ENCODE data around the gene MALRD1. TPM values are rescaled to one million over a fixed set of nuclear protein-coding genes. Genes with fewer than 3 reads are reported as not detected.

The MALRD1 gene
- total RNA-seq, 1 donor from 2014 or later = 2.3 TPM

DNA sequence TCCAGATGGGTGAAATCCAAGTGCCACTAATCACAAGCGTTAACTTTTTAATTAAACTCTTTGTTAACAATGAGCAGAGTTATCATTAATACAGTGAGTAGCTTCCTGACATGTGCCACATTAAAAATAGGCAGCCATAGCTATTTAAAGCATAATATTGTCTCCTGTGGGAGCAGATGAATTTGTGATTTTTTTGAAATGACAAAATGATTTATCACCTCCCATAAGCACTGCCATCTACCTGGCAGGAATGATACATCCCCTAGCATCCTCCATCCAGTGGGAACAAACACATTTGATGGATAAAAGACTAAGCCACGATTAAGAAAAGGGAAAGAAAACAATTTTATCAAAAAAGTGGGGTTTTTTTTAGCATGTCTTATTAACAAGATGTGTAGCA, 605.3 kb downstream of the MALRD1 start:
- no peak for DNase-seq (ENCODE audit: low spot score)

DNA sequence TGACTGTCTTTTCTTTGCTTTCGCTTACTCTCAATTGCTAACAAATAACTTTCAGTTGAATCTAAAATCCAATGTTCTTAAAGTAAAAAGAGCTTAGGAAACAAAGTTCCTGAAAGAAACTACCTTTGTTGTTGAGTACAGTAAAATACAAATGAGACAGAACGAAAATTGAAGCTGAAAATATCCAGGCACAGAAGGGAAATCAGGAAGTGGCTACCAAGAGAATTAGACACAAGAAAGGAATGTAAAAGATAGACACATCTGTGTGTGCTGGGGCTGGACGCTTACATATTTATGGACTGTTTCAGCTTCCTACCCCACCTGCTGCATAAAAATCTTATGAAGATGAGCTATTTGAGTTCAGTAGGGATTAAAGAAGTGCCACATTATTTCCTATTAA, 606.0 kb downstream of the MALRD1 start:
- no peak for DNase-seq (ENCODE audit: low spot score)

DNA sequence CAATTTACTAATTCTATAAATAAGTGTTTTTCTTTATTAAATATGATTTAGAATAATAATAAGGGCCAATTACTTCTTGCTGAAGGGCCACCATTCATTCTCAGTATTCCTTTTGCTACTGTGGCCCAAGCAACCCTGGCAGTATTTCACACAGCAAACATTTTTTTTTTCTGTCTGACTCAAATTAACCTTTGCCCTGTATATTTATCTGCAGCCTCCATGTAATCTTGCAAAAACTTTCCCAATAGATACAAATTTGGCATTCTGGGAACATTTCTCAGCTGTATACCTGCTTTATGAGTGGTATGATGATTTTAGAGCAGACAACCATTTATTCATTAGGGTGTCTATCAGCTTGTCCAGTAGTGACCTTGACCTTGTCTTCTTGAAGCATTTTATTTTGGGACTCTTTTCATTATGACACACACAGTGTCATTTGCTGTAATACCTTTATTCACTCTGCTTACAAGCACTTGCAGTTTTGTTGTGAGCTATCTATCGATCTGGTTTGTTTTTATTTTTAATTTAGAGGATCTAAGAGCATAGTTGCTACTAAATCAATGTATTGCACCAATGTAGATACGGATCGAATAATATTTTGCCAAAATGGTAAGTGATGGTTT, 607.9 kb downstream of the MALRD1 start:
- no peak for DNase-seq (ENCODE audit: low spot score)

DNA sequence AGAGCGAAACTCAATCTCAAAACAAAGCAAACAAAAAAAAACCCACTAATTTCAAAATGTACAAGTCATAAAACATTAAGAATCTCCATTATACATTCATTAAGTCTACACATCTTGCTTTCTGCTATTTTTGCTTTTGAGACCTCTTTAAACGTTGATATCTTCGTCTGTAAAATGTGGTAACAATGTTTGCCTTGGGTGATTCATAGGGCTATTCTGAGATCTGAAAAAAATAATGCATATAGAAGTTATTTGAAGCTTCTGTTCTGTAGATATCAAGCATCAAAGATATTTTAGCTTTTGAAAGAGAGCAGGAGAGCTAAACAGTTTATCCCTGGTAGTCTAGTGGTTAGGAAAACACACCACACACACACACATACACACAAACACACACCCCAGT, 609.5 kb downstream of the MALRD1 start:
- no peak for DNase-seq (ENCODE audit: low spot score)

DNA sequence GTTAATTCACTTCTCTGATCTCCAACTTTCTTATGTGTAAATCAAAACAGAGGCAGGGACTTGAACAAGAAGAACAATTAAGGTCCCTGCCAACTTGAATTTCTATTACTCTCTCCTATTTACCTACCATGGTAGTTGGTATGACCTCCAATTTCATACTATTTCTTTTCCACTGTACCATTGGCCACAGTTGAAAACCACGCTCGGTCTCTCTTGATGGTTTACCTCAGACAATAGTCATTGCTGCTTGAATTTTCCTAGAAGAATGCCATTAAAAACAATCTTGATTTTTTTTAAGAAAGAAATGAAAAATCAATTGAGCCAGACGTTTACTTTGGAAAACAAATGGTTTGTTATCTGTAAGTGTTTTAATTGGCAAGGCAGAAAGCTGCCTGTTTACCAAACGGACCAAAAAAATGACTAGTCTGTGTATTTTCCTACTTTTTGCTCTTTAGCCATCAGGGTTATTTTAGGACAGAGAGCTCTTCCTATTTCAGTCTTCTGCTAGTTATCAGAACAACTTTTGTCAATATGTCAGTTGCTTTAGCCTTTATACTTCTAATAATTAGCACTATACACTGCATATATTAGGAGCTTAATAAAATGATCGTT, 610.1 kb downstream of the MALRD1 start:
- DNase-seq (ENCODE audit: low spot score) = no peak

DNA sequence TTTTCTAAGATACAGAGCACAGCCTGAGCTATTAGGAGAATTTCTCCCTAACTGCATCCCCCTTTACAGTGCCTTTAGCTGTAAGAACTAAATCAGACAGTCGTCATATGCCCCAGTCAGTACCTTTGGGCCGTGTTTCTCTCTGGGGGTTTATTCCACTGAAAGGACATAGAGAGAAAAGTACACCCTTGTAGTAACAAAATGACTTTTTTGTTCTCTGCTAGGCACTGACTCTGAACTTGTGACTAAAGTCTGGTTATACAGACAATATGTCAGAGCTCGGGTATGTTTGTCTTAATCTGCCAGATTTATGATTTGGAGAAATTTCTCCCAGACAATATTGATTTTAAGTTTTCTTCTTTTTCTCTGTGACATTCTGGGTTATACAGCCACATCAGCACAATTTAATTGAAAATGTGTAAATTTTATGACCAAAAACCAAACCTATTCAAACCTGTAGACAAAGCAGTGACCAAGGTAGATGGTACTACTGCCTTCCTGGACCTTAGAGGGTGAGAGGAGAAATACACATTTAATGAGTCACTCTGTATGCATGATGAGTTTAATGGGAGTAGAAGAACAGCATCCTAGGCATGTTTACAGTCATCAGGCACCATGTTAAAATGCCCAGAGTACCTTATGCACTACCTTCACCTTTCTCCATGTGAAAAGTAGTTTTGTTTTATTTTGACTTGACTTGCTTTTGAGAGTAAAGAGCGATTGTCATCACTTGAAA, 611.5 kb downstream of the MALRD1 start:
- DNase-seq (ENCODE audit: low spot score) = no peak

DNA sequence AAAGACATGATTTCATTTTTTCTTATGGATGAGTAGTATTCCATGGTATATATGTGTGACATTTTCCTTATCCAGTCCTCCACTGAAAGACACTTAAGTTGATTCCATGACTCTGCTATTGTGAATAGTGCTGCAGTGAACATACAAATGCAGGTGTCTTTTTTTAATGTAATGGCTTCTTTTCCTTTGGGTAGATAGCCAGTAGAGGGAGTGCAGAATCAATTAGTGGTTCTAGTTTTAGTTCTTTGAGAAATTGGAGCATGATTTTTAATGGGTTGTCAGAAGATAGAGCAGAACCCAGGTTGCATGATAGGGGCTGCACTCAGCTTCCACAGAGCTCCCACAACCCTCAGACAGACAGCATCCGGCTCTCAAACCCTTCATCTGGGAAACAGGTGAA, 614.7 kb downstream of the MALRD1 start:
- no peak for DNase-seq (ENCODE audit: low spot score)

DNA sequence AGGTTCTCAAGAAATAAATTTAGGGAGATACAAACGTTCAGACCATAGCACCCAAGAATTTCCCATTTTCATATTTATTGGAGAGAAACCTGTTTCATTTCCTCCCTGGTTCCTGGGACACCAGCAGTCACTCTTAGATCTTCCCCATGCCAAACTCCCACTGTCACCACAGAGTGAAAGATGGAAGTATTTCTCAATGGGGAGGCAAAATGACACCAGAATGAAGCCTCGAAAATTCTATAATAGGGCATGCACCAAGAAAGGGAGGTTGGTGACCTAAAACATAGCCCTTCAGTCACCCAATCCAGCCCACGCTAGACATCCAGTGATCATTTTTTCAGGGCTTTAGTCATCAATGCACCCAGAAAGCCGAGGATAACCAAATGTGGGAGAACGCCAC, 619.5 kb downstream of the MALRD1 start:
- no peak for DNase-seq (ENCODE audit: low spot score)

DNA sequence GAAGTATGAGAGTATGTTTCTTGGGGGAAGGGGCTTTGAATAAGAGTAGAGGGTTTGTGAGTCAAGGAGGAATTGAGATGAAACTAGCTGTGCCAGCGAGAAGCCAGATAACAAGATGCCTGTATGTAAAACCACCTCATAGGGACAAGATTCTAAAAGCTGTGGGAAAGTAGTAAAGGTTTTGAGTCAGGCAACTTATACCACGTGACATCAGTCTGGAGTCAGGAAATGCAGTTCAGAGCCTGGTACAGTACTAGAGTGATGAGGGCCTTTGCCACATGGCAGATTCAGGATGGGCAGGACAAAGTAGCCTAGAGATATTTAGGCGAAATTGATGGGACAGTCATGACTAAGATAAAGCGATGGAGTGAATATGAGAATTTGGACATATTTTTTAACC, 627.5 kb downstream of the MALRD1 start:
- no peak for DNase-seq (ENCODE audit: low spot score)

DNA sequence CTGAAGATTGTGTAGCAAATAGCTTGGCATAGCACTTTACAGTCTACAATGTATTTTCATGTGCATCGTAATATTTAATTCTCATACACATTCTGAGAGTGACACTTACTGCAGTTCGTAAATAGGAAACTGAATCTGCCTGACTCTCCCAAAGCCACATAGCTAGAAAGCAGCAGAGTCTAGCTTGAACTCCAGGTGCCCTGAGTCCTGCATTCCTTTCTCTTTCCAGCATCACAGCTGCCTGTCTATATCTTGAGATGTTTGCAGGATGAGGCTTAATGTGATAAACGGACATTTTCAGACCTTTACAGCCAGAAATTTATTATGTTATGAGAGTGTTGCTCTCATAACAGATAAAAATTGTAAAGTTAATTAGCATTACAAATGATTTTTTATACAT, 634.8 kb downstream of the MALRD1 start:
- DNase-seq (ENCODE audit: low spot score) = no peak

DNA sequence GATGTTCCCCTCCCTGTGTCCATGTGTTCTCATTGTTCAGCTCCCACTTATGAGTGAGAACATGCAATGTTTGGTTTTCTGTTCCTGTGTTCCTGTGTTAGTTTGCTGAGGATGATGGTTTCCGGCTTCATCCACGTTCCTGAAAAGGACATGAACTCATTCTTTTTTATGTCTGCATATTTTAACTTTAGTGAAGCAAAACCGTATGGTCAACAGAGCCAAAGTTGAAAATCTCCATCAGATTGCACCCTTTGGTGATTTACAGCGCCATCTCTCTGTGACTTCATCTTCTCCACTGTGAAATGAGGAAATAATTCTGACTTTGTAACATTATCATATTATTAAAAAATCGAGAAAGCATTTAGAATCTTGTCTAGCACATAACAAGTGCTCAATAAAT, 635.4 kb downstream of the MALRD1 start:
- DNase-seq (ENCODE audit: low spot score) = no peak

DNA sequence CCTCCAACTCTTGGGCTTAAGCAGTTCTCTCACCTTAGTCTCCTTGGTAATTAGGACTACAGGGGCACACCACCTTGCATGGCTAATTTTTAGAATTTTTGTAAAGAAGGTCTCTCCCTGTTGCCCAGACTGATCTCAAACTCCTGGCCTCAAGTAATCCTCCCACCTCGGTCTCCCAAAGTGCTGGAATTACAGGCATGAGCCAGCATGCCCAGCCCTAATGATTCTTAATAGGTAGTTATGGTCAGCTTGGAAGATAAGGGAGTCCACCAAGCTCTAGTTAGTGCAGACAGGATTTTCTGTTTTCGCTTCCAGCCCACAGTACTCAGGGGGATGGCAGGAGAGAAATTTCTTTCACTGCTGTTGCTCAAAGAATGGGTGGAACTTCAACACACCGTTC, 639.7 kb downstream of the MALRD1 start:
- DNase-seq (ENCODE audit: low spot score) = no peak

DNA sequence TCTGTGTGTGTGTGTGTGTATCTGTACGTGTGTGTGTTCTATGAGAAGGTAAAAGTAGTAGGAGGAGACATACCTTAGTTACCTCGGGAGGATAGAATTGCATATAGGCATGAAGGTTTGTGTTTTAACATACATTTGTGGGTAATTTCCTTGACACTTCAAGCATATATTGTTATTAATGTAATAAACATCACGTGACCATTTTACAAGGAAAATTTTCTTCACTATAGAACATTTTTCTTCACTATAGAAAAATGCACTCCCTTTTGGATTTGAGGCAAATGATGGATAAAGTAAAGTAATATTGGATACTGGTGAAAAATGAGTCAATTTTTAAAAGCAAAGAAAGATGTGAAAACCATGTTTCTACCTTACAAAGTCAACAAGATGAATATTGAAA, 640.6 kb downstream of the MALRD1 start:
- no peak for DNase-seq (ENCODE audit: low spot score)

DNA sequence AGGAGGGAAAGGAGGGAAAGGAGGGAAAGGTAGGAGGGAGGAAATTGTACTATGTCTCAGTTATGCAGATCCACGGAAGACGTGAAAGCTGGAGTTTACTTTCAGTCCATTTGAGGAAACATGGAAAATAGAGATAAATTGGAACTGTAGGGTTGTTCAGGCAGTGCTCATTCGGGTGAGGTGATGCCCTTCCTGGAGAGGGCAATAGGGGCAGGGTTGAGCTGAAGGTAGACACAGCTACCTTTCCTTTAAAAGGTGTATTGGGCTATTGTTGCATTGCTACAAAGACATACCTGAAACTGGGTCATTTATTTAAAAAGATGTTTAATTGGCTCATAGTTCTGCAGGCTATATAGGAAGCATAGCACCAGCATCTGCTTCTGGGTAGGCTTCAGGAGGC, 650.7 kb downstream of the MALRD1 start:
- DNase-seq (ENCODE audit: low spot score) = no peak

DNA sequence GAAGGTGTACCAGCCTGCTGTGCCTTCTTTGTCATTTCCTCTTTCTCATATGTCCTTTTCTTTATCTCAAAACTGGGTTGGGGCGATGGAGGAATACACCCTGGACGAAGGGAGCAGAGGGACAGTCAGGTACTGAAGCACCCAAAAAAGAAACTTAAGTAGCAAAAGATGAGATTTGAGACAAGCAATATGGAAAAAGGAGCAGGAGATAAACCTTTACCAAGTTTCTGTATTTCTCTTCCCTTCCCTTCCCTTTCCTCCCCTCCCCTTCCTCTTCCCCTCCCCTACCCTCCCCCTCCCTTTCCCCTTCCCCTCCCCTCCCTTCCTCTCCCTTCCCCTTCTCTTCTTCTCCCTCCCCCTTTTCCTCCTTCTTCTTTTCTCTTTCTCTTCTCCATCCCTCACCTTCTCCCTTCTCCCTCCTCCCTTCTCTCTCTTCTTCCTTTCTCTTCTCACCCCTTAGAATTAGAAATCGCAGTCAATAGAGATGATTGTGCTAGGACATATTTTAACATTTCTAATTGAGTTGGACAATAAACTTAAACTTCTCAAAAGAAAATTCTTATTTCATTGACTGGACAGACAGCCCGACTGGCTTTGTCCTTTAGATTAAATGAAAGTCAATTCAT, 652.9 kb downstream of the MALRD1 start:
- DNase-seq (ENCODE audit: low spot score) = no peak

DNA sequence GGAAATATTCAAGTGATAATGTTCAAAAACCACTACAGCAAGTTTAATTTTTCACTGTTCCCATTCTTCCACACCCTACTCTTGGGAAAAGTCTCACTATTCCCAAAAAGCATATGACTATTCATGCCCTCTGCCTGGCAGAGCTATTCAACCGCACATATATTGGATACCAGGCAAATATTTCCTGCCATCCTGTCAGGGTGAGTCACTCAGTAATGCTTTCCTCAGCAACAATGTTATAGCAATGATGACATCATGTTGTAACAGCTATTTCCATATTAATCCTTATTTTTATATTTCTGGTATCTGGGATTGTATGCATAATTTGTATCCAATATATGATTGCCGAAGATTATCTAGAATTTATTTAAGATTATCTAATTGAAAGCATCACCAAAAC, 653.6 kb downstream of the MALRD1 start:
- no peak for DNase-seq (ENCODE audit: low spot score)

DNA sequence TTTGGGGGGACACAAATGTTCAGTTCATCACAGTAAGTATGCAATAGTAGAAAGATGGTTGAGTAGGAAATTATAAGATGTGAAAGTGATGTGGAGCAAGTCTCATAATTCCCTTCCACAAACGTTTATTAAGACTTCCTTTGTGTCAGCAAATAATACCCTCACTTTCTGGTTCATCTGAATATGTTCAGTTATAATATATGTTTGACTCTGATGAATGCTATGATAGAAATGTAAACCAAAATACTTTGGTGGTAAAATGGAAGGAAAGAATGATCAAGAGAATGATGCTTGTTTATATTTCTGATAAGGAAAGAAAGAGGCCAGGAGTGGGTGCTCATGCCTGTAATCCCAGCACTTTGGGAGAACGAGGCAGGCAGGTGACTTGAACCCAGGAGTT, 655.9 kb downstream of the MALRD1 start:
- no peak for DNase-seq (ENCODE audit: low spot score)

DNA sequence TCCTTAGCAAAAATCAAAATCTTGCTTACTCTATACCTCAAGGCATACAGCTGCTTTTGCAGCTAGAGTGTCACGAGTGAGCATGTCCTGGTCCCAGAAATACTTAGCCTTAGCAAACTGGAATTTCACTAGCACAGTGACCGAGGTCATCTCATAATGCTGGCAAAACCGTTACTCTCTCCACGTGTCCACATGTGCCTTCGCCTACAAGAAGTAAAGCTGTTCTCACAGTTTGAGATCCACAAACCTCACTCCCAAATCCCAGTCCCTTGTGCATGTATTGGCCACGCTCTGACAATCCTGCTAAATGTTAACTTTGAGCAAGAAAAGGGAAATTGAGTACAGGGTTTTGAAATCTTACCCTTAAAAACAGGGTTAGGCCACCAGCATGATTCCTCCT, 656.6 kb downstream of the MALRD1 start:
- no peak for DNase-seq (ENCODE audit: low spot score)

DNA sequence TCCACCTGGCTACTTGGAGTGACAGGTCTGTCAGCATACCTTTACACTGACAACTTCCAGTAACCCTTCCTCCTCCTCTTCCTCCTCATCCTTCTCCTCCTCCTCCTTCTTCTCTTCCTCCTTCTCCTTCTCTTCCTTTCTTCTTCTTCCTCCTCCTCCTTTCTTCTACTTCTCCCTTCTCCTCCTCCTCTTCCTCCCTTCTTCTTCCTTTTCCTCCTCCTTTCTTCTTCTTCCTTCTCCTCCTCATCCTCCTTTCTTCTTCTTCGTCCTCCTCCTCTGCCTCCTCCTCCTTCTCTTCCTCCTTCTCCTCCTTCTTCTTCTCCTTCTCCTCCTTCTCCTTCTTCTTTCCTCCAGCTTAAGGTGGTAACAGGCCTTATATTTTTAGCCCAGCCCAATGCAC, 658.3 kb downstream of the MALRD1 start:
- no peak for DNase-seq (ENCODE audit: low spot score)

DNA sequence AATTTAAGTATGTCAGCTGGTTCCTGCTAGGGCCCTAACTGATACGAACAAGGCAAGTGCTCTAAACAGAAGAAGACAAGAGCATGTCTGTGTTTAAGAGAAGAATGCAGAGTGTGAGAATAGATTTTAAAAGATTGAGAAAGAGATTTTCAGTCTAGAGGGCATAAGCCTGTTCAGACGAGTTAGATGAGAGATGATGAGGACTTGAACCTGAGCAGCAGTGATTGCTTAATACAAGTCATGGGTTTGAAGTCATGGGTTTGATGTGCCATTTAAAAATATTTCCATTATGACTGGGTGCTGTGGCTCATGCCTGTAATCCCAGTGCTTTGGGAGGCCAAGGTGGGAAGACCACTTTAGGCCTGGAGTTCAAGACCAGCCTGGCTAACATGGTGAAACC, 658.8 kb downstream of the MALRD1 start:
- no peak for DNase-seq (ENCODE audit: low spot score)

DNA sequence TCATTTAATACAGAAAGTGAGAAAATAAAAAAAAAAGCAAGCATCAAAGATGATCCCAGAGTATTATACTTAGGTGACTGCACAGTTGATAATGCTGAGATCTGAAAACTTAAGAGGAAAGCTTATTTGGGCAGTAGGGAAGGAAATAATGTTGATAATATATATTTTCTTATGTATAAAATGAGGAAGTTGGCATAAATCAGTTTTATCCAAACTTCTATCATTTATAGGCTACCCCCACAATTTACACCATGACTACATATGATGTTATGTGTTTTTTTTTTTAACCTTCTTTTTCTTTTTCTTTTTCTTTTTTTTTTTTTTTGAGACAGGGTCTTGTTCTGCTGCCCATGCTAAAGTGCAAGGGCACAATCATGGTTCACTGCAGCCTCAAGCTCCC, 659.4 kb downstream of the MALRD1 start:
- no peak for DNase-seq (ENCODE audit: low spot score)

DNA sequence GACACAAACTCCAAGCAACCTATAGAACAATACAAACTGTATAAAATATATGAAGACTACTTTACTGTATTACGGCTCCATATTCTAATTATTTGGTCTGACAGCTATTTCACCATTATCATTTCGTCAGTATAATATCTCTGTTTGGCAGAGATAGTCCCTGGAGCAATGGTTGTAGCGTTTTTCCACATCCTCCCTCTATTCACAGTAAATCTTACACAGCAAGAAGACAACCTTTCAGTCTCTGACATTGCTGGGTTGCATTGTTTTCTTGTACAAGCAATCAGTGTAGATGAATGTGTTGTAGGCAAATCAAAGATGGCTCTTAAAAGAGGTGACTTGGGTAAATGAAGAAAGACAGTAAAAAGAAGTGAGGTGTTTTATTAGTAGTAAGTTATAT, 662.0 kb downstream of the MALRD1 start:
- no peak for DNase-seq (ENCODE audit: low spot score)

DNA sequence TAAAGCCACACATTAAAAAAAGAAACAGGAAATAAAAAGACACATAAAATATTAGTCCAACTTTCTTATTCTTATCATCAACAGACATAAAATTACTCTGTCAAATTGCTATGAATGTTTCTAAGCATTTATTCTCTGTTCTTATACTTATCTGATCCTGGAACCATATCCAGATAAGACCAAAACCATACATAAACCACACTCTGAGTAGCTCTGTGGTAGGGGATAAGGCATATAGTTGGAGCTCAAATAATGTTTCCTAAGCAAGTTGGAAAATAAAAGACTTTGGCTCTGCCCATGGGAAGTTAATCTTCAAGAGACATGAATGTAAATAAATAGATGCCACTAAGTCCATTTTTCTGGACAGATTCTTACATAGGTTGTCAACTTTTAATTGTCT, 664.6 kb downstream of the MALRD1 start:
- no peak for DNase-seq (ENCODE audit: low spot score)
